Ovary (tissue), 10 donors: Measurements from ENCODE around the gene SH3GL2. TPM values are rescaled to one million over a fixed set of nuclear protein-coding genes. Genes with fewer than 3 reads are reported as not detected.
A peak's percentile ranks its signal among the peaks of the same experiment; 100 is the strongest.

Experiments used
- DNase-seq, 5 donors: peaks; one replicate each; pipeline ENCODE4 v3.0.0-alpha.2; 2019 to 2020
- H3K27ac ChIP-seq, 2 donors: fragments of 200-600 bp; one replicate each; pipeline versions ENCODE4 v1.5.1 to v1.8.0; 2019 to 2022
- H3K27me3 ChIP-seq: fragments of 200-600 bp; one replicate; pipeline ENCODE4 v1.8.0; 2022
- H3K36me3 ChIP-seq: fragments of 200-600 bp; sonication (generic); one replicate; pipeline ENCODE4 v1.5.1; 2019
- H3K4me1 ChIP-seq: one replicate; pipeline ENCODE4 v1.8.1; 2013; ENCODE audit warnings: mild to moderate bottlenecking, moderate library complexity; ENCODE audit not compliant: insufficient read depth
- H3K4me3 ChIP-seq: fragments of 200-600 bp; sonication (generic); one replicate; pipeline ENCODE4 v1.5.1; 2017
- H3K9me3 ChIP-seq, 2 donors: fragments of 200-600 bp in 1 of 2; sonication (generic) in 1 of 2; one replicate each; pipeline versions ENCODE4 v1.5.1 to v1.8.1; 2013 to 2019; ENCODE audit warnings: mild to moderate bottlenecking in 1 of 2, moderate library complexity in 1 of 2
- EP300 ChIP-seq: sonication (generic); formaldehyde crosslinking; IDR thresholded peaks from one replicate; pipeline ENCODE4 v1.6.1; 2017; ENCODE audit warnings: antibody characterized with exemption
- POLR2A ChIP-seq: fragments of 450-650 bp; IDR thresholded peaks from one replicate; pipeline ENCODE4 v1.6.1; 2017; ENCODE audit warnings: antibody characterized with exemption, mild to moderate bottlenecking, moderate library complexity
- WGBS, 3 donors: extraction: QIAGEN DNeasy Blood & Tissue Kit in 1 of 3; methylation state at CpG; one replicate each; pipeline versions ENCODE4 v1.1.5 to v1.1.7; 2013 to 2017; 5-methylcytosine and 5-hydroxymethylcytosine counted together
- intact Hi-C, 4 donors: fragments of 100-400 bp; cut with DNase I; formaldehyde crosslinking; loops; one replicate each; pipeline versions ENCODE4 v1.11.0 to v1.15.1; 2022 to 2023
- long read RNA-seq, 3 donors: library from polyadenylated mRNA in 2 of 3; unstranded in 2 of 3; transcript quantifications; one replicate each; pipeline ENCODE4 v2.0.0 and lab custom pipeline, GENCODE V29; 2021 to 2026
- polyA plus RNA-seq, 2 donors: library from polyadenylated mRNA; stranded (reverse); fragments of 200-250 nt in 1 of 2; fragments of 350-450 nt in 1 of 2; fragmentation: Illumina TruSeq in 1 of 2; extraction: RNeasy Lipid Tissue Mini Kit (QIAGEN cat#74804) in 1 of 2; gene quantifications; one replicate each; pipeline ENCODE4 v1.2.3, GENCODE V29; 2013 to 2014
- total RNA-seq, 7 donors: library from RNA; depleted of rRNA in 2 of 7; stranded (reverse); fragments of >200 nt in 2 of 7; fragmentation: NEBNext Ultra II Directional in 3 of 7; extraction: Animal tissue kit (Norgen Biotek cat#: 25700) in 3 of 7; gene quantifications; one replicate each; pipeline versions ENCODE4 v1.1.0 to v1.2.4, GENCODE V29; 2016 to 2023
- TF ChIP-seq, protein P1 (sequence below), 3 donors: fragments of 450-650 bp in 2 of 3; fragments of 200-600 bp in 1 of 3; IDR thresholded peaks; one replicate each; pipeline versions ENCODE4 v1.5.1 to v1.8.0; 2016 to 2022; ENCODE audit warnings: antibody characterized with exemption in 3 of 3, mild to moderate bottlenecking in 1 of 3
- donor health status: DM: no; HTN: no; CAD: no; lungs with moderate emphysema.
- donor health status: DM: no; HTN: no; CAD: no.
- donor health status: Bipolar disorder and iron deficiency.
- donor health status: DM: yes; HTN: yes; CAD: no.
- donor health status: DM: no; HTN: no; CAD: no.
- donor health status: DM: yes; HTN: yes; CAD: no.

SH3GL2 gene
- total RNA-seq (1 to 10 TPM in 3 of 7 donors, under 1 TPM in 3, not detected in 1; 0.25 to 4.0 (median 0.98) TPM), polyA plus RNA-seq (1 to 10 TPM in 1 of 2 donors, under 1 TPM in 1; 0.33 to 4.9 TPM)
- long read RNA-seq, donor 1, partial matches to known transcripts, result 1 of 3 reads
- long read RNA-seq, donor 1, other reads (novel, unspliced or antisense), result 0 of 3 reads
- long read RNA-seq, donor 2, result 0 reads
- long read RNA-seq, donor 3, result 0 reads

DNA sequence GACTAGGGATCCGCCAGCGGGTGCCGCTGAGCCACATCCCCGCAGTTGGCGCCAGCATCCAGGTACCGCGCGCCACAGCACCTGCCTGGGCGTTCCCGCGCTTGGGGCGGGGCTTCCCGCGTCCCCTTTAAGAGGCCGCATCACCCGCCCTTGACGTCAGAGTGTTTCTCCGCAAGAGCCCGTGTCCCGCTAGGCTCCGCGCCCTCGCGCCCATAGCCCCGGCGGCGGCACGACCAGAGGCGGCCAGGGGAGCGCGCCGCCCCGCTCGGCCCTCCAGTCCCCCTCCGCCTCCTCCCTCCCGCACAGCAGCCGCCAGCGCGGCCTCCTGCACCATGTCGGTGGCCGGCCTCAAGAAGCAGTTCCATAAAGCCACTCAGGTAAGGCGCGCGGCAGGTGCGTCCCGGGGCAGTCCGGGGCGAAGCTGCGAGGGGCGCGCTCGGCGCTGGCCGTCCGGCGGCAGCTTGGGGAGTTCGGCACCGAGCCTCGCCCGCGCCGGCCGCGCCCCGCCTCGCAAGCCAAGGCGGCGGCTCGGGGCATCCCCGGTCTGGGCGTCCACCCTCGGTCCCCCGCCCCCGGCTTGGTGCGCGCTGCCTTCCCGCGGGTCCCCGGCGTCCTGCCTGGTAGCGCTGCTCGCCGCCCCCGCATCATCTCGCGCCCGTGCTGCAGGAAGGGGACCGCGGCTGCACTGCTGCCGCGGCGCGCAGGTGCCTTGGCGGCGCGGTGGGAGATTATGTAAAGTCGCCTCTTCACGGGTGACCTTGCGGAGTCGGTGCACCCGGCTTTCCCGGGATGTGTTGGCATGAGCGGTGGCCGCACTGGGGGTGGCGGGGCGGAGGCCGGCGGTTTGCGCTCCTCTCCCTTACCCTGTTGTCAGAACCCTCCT is at the start of gene SH3GL2:
SH3GL2 (plus strand) TSS at position 156 of the 883 bp plus-strand sequence.
- no peaks in the 10 kb centered on the region for H3K9me3 ChIP-seq
- peaks cover 6% of the 10 kb centered on the region for H3K4me1 ChIP-seq
- DNase-seq, result peak in 4 of 5 donors; percentile 10 to 43 (median 21)
- intact Hi-C loops, result no loop called here
- no peaks in the 10 kb centered on the region for H3K27me3 ChIP-seq
- no peak within 1 kb of the TSS for H3K27ac ChIP-seq
- WGBS, 3 donors, result 0 to 3% (median 1%) methylated on average over 33 to 109 of the region's 109 CpGs
- peak within 1 kb of the TSS; percentile 44 for H3K4me3 ChIP-seq
- no peaks in the 10 kb centered on the region for H3K36me3 ChIP-seq
- TF ChIP-seq, protein P1, sequence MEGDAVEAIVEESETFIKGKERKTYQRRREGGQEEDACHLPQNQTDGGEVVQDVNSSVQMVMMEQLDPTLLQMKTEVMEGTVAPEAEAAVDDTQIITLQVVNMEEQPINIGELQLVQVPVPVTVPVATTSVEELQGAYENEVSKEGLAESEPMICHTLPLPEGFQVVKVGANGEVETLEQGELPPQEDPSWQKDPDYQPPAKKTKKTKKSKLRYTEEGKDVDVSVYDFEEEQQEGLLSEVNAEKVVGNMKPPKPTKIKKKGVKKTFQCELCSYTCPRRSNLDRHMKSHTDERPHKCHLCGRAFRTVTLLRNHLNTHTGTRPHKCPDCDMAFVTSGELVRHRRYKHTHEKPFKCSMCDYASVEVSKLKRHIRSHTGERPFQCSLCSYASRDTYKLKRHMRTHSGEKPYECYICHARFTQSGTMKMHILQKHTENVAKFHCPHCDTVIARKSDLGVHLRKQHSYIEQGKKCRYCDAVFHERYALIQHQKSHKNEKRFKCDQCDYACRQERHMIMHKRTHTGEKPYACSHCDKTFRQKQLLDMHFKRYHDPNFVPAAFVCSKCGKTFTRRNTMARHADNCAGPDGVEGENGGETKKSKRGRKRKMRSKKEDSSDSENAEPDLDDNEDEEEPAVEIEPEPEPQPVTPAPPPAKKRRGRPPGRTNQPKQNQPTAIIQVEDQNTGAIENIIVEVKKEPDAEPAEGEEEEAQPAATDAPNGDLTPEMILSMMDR (IDR thresholded peaks at IDR 0.05), result no peak
- no peak for TF ChIP-seq EP300
- TF ChIP-seq POLR2A, result no peak

DNA sequence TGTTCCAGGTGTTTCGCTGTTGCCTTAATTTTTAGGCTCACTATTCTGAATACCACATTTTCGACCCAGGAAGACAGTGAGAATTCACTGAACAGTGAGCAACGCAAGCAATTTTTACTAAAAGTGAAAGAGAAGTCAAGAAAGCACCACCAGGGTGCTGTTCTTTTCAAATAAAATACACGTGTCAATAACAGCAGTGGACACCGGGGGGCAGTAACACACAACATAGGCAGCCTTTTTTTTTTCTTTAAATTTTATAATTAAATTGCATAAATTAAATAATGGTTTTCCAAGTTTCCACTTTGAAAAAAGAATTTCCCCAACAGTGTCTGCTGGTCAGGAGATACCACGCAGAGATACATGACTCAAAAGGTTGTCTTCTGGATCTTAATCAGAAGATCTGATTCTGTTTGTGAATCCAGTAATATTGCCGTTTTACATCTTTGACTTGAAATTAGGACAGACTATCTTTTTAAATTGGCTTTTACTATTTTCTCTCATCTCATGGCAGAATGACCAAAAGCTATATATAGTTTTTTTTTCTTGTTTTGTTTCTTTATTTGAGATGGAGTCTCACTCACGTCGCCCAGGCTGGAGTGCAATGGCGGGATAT is 47.1 kb upstream of the SH3GL2 start:
- H3K4me3 ChIP-seq, result no peak overlapping the region
- no peaks in the 10 kb centered on the region for H3K27me3 ChIP-seq
- peak in 1 of 5 donors; percentile 18 for DNase-seq
- no peak overlapping the region for H3K27ac ChIP-seq
- 39 to 42% (median 41%) methylated on average over 10 of the region's 10 CpGs for WGBS, 3 donors
- no peaks in the 10 kb centered on the region for H3K36me3 ChIP-seq
- TF ChIP-seq EP300, result no peak
- TF ChIP-seq, protein P1 (IDR thresholded peaks at IDR 0.05), result peak in 2 of 3 donors; percentile 30 to 35
- no peaks in the 10 kb centered on the region for H3K9me3 ChIP-seq
- H3K4me1 ChIP-seq, result no peaks in the 10 kb centered on the region
- intact Hi-C loops, result loop anchor here in 1 of 4 donors (10.0 kb wide), 2 partner anchors 273 to 683 kb away; no protein-coding TSS in a partner anchor

DNA sequence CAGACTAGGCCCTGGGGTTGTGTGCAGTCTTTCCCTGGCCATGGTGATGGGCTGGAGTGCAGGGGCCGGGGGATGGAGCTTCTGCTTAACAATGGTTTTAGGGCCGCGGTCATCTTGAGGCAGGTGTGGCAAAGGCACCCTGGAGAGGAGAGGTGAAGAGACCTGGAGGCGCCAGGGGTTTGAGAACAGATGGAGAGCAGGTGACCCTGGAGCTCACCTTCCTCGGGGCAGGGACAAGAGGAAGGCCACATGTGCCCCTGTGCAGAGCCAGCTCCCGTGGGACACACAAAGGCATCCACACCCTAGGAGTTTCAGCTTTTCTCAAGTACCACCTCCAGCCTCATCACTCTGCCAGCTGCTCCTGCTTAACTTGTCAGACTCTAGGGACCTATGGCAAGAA is 46.4 kb upstream of the SH3GL2 start:
- no peak overlapping the region for H3K4me3 ChIP-seq
- H3K27ac ChIP-seq, result no peak overlapping the region
- 83 to 91% (median 84%) methylated on average over 6 of the region's 6 CpGs for WGBS, 3 donors
- intact Hi-C loops, result loop anchor here in 1 of 4 donors (10.0 kb wide), 2 partner anchors 272 to 682 kb away; no protein-coding TSS in a partner anchor
- H3K36me3 ChIP-seq, result no peaks in the 10 kb centered on the region
- H3K9me3 ChIP-seq, result no peaks in the 10 kb centered on the region
- H3K27me3 ChIP-seq, result no peaks in the 10 kb centered on the region
- no peak for DNase-seq
- no peak for TF ChIP-seq EP300
- TF ChIP-seq POLR2A, result no peak
- TF ChIP-seq, protein P1 (IDR thresholded peaks at IDR 0.05), result no peak
- H3K4me1 ChIP-seq, result no peaks in the 10 kb centered on the region

DNA sequence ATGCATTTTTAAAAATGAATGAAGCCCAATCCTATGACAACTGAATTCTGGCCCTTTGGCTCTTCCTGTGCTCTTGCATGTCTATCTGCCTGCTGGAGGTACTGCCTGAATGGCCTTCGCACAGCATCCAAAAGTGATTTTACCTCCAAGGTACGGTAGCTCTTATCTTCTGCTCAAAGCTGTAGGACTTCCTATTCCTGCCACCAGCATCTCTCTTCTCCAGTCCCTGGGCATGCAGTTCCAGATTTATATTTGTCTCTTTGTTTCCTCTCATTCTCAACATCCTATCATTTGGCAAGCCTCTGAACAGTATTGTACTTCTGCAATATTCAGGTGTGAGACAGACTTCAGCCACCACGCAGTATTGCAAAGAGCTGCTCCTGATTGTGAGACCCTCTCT is 43.7 kb upstream of the SH3GL2 start:
- Histone ChIP-seq H3K36me3 (no peaks in the 10 kb centered on the region), H3K27me3 (no peaks in the 10 kb centered on the region), H3K27ac (no peak overlapping the region), H3K9me3 (no peaks in the 10 kb centered on the region), H3K4me3 (no peak overlapping the region), H3K4me1 (no peaks in the 10 kb centered on the region)
- TF ChIP-seq, protein P1 (IDR thresholded peaks at IDR 0.05), result no peak
- TF ChIP-seq EP300 (no peak), POLR2A (no peak)
- 84 to 93% (median 88%) methylated on average over 3 of the region's 3 CpGs for WGBS, 3 donors
- intact Hi-C loops, result loop anchor here in 1 of 4 donors (10.0 kb wide), 2 partner anchors 270 to 680 kb away; no protein-coding TSS in a partner anchor
- no peak for DNase-seq
